Fibroblast of gingiva (primary cell): ENCODE measurements around the gene RHOT1.
A peak's percentile ranks its signal among the peaks of the same experiment; 100 is the strongest.
"Not testable (repeated sequence)": the region's sequence is repeated elsewhere in the genome, so short reads cannot be mapped to it uniquely, and the experiment has no call there.

Source experiments
- DNase-seq: peaks from one replicate; pipeline ENCODE4 v3.0.0-alpha.2; 2011; ENCODE audit warnings: low read depth

The RHOT1 gene

GRCh38 chr17:32227910-32228309, 85.6 kb downstream of the RHOT1 start:
- DNase-seq, result no peak

- no peak for DNase-seq
Measured at GRCh38 chr17:32235588-32235987, 93.3 kb downstream of the RHOT1 start.

GRCh38 chr17:32239456-32239855, 97.2 kb downstream of the RHOT1 start:
- DNase-seq, result no peak

- no peak for DNase-seq
Measured at GRCh38 chr17:32240750-32241149, 98.4 kb downstream of the RHOT1 start.

GRCh38 chr17:32241640-32242039, 99.3 kb downstream of the RHOT1 start:
- no peak for DNase-seq

- no peak for DNase-seq
Measured at GRCh38 chr17:32249475-32249874, 107.2 kb downstream of the RHOT1 start.

- peak; percentile 57 for DNase-seq
Measured at GRCh38 chr17:32253117-32253611, 110.9 kb downstream of the RHOT1 start.

GRCh38 chr17:32256012-32256700, 113.9 kb downstream of the RHOT1 start:
- no peak for DNase-seq

- DNase-seq, result no peak
Measured at GRCh38 chr17:32256701-32257019, 114.4 kb downstream of the RHOT1 start.

GRCh38 chr17:32258383-32259140, 116.3 kb downstream of the RHOT1 start:
- DNase-seq, result no peak

GRCh38 chr17:32259586-32259985, 117.3 kb downstream of the RHOT1 start:
- peak; percentile 35 for DNase-seq

- DNase-seq, result no peak
Measured at GRCh38 chr17:32261417-32261736, 119.1 kb downstream of the RHOT1 start.

GRCh38 chr17:32261936-32262510, 119.7 kb downstream of the RHOT1 start:
- DNase-seq, result no peak

- not testable (repeated sequence) for DNase-seq
Measured at GRCh38 chr17:32263515-32263914, 121.2 kb downstream of the RHOT1 start.

- no peak for DNase-seq
Measured at GRCh38 chr17:32264140-32264799, 122.0 kb downstream of the RHOT1 start.

GRCh38 chr17:32264823-32265191, 122.5 kb downstream of the RHOT1 start:
- no peak for DNase-seq

GRCh38 chr17:32265192-32265923, 123.1 kb downstream of the RHOT1 start, which contains the start of gene RHBDL3:
TSS of gene RHBDL3 (plus strand) at chr17:32265832. CDS start at chr17:32266190, 358 bp downstream.
- DNase-seq, result no peak

- DNase-seq, result no peak
Measured at GRCh38 chr17:32266051-32266388, 123.7 kb downstream of the RHOT1 start.

- no peak for DNase-seq
Measured at GRCh38 chr17:32266389-32267301, 124.3 kb downstream of the RHOT1 start.

GRCh38 chr17:32267690-32268205, 125.4 kb downstream of the RHOT1 start:
- DNase-seq, result no peak

- no peak for DNase-seq
Measured at GRCh38 chr17:32268734-32269288, 126.5 kb downstream of the RHOT1 start.
